ENCODE measurements around the gene SYT12.

The SYT12 gene

GRCh38 chr11:67073908-67074307 is 51.0 kb downstream of the SYT12 start:
- H3K27ac ChIP-seq (ENCODE audit: extremely low read depth, low read depth, low read length): no peak overlapping the region
- no peak for TF ChIP-seq ZNF114 (tag by site-specific recombination; IDR thresholded peaks at IDR 0.05)
- no peak for TF ChIP-seq ZNF558 (tag by site-specific recombination; IDR thresholded peaks at IDR 0.05)
- no peak for TF ChIP-seq PRDM1 (tag by site-specific recombination; IDR thresholded peaks at IDR 0.05)
- no peak for TF ChIP-seq ZNF623 (tag by site-specific recombination; IDR thresholded peaks at IDR 0.05)
- no peak for TF ChIP-seq ZFP3 (tag by site-specific recombination; IDR thresholded peaks at IDR 0.05; ENCODE audit: low read depth)
- no peak for TF ChIP-seq TSHZ1 (tag by site-specific recombination; IDR thresholded peaks at IDR 0.05; ENCODE audit: borderline replicate concordance)
- no peak for TF ChIP-seq ZNF133 (tag by site-specific recombination; IDR thresholded peaks at IDR 0.05)
- TF ChIP-seq ZNF704 (tag by site-specific recombination; IDR thresholded peaks at IDR 0.05): no peak
- no peak for TF ChIP-seq ZNF423 (tag by site-specific recombination; IDR thresholded peaks at IDR 0.05)
- TF ChIP-seq ZNF274 (IDR thresholded peaks at IDR 0.05; ENCODE audit: low read length): no peak
- TF ChIP-seq ZNF274 (tag by site-specific recombination; IDR thresholded peaks at IDR 0.05; ENCODE audit: borderline replicate concordance): no peak
- ChIA-PET CTCF (interaction anchor here (0.6 to 5.8 kb wide), 8 partner anchors 7 to 191 kb away, joined by 3 to 23 read pairs (median 4); partner anchors contain the start of gene RHOD), POLR2A (interaction anchor here (0.7 to 1.3 kb wide), 2 partner anchors 19 to 395 kb away, joined by 3 to 7 read pairs; no protein-coding TSS in a partner anchor)
- H3K36me3 ChIP-seq (ENCODE audit: control insufficient read depth in 2 of 2, insufficient read depth in 1 of 2, low read length in 2 of 2): no peaks in the 10 kb centered on the region
- no peaks in the 10 kb centered on the region for H3K4me1 ChIP-seq (ENCODE audit: control insufficient read depth, insufficient read depth, low read length)
- H3K9me3 ChIP-seq (ENCODE audit: control insufficient read depth, insufficient read depth, low read depth, low read length): no peaks in the 10 kb centered on the region
- no peak overlapping the region for H3K4me3 ChIP-seq (ENCODE audit: low read depth, low read length)

GRCh38 chr11:67076202-67076601 is 53.3 kb downstream of the SYT12 start:
- no peak overlapping the region for H3K4me3 ChIP-seq (ENCODE audit: low read depth, low read length)
- H3K9me3 ChIP-seq (ENCODE audit: control insufficient read depth, insufficient read depth, low read depth, low read length): no peaks in the 10 kb centered on the region
- CTCF ChIA-PET: interaction anchor here (0.7 to 5.8 kb wide), 2 partner anchors 22 to 101 kb away, joined by 4 to 23 read pairs; partner anchors contain the start of gene RHOD
- H3K36me3 ChIP-seq (ENCODE audit: control insufficient read depth in 2 of 2, insufficient read depth in 1 of 2, low read length in 2 of 2): no peaks in the 10 kb centered on the region
- H3K4me1 ChIP-seq (ENCODE audit: control insufficient read depth, insufficient read depth, low read length): no peaks in the 10 kb centered on the region
- POLR2A ChIA-PET: no interaction called here
- no peak overlapping the region for H3K27ac ChIP-seq (ENCODE audit: extremely low read depth, low read depth, low read length)
- TF ChIP-seq ZNF621 (tag by site-specific recombination; IDR thresholded peaks at IDR 0.05) (no peak), ZBTB21 (tag by site-specific recombination; IDR thresholded peaks at IDR 0.05) (no peak), ZNF416 (tag by site-specific recombination; IDR thresholded peaks at IDR 0.05) (no peak), ZNF639 (tag by site-specific recombination; IDR thresholded peaks at IDR 0.05) (no peak), ZNF704 (tag by site-specific recombination; IDR thresholded peaks at IDR 0.05) (no peak), ZNF791 (tag by site-specific recombination; IDR thresholded peaks at IDR 0.05) (no peak), ZNF768 (tag by site-specific recombination; IDR thresholded peaks at IDR 0.05) (no peak), ZNF585B (tag by site-specific recombination; IDR thresholded peaks at IDR 0.05) (no peak), ZNF629 (tag by site-specific recombination; IDR thresholded peaks at IDR 0.05) (no peak), ZNF248 (tag by site-specific recombination; IDR thresholded peaks at IDR 0.05) (no peak), ZNF280D (tag by site-specific recombination; IDR thresholded peaks at IDR 0.05) (no peak), KLF17 (tag by site-specific recombination; IDR thresholded peaks at IDR 0.05) (no peak), RBAK (tag by site-specific recombination; IDR thresholded peaks at IDR 0.05) (no peak), ZNF366 (tag by site-specific recombination; conservative IDR thresholded peaks at IDR 0.05) (no peak)
